Activated T-cell treated with anti-CD3 and anti-CD28 coated beads for 1 hour (primary cell): ENCODE measurements around the gene AHCYL2.
"Not testable (repeated sequence)": the region's sequence is repeated elsewhere in the genome, so short reads cannot be mapped to it uniquely, and the experiment has no call there.

ENCODE experiments used
- DNase-seq: peaks from one replicate; pipeline ENCODE4 v3.0.0-alpha.2; 2020; ENCODE audit warnings: low read depth

Gene AHCYL2

GRCh38 chr7:129385598-129385997 is 160.8 kb downstream of the AHCYL2 start:
- DNase-seq: no peak

- DNase-seq: no peak
Measured at GRCh38 chr7:129386506-129386905, 161.7 kb downstream of the AHCYL2 start.

- no peak for DNase-seq
Measured at GRCh38 chr7:129387537-129387936, 162.7 kb downstream of the AHCYL2 start.

- DNase-seq: no peak
Measured at GRCh38 chr7:129388333-129389098, 163.7 kb downstream of the AHCYL2 start.

GRCh38 chr7:129389829-129390228 is 165.0 kb downstream of the AHCYL2 start:
- no peak for DNase-seq

GRCh38 chr7:129390314-129390713 is 165.5 kb downstream of the AHCYL2 start:
- DNase-seq: no peak

GRCh38 chr7:129391546-129392171 is 166.8 kb downstream of the AHCYL2 start:
- no peak for DNase-seq

GRCh38 chr7:129393255-129393654 is 168.4 kb downstream of the AHCYL2 start:
- DNase-seq: no peak

GRCh38 chr7:129394101-129394500 is 169.3 kb downstream of the AHCYL2 start:
- DNase-seq: no peak

GRCh38 chr7:129394982-129395914 is 170.4 kb downstream of the AHCYL2 start:
- no peak for DNase-seq

GRCh38 chr7:129401228-129401966 is 176.6 kb downstream of the AHCYL2 start:
- no peak for DNase-seq

- DNase-seq: no peak
Measured at GRCh38 chr7:129401967-129402860, 177.4 kb downstream of the AHCYL2 start.

GRCh38 chr7:129405527-129405926 is 180.7 kb downstream of the AHCYL2 start:
- no peak for DNase-seq

- DNase-seq: not testable (repeated sequence)
Measured at GRCh38 chr7:129410238-129410637, 185.4 kb downstream of the AHCYL2 start.

GRCh38 chr7:129412501-129412900 is 187.7 kb downstream of the AHCYL2 start:
- no peak for DNase-seq

GRCh38 chr7:129417073-129417472 is 192.2 kb downstream of the AHCYL2 start:
- no peak for DNase-seq

GRCh38 chr7:129421717-129422250 is 197.0 kb downstream of the AHCYL2 start:
- no peak for DNase-seq

GRCh38 chr7:129422727-129423126 is 197.9 kb downstream of the AHCYL2 start:
- no peak for DNase-seq

- DNase-seq: no peak
Measured at GRCh38 chr7:129423700-129424410, 199.0 kb downstream of the AHCYL2 start.

GRCh38 chr7:129426482-129426881 is 201.7 kb downstream of the AHCYL2 start:
- DNase-seq: no peak
